Ovary (tissue), 9 donors: ENCODE measurements around the gene FGF4. TPM values are rescaled to one million over a fixed set of nuclear protein-coding genes. Genes with fewer than 3 reads are reported as not detected.

Experiments
- DNase-seq, 5 donors: peaks; one replicate each; pipeline ENCODE4 v3.0.0-alpha.2; 2019 to 2020
- H3K27ac ChIP-seq, 2 donors: fragments of 200-600 bp; one replicate each; pipeline versions ENCODE4 v1.5.1 to v1.8.0; 2019 to 2022
- H3K27me3 ChIP-seq: fragments of 200-600 bp; one replicate; pipeline ENCODE4 v1.8.0; 2022
- H3K36me3 ChIP-seq: fragments of 200-600 bp; sonication (generic); one replicate; pipeline ENCODE4 v1.5.1; 2019
- H3K4me1 ChIP-seq: one replicate; pipeline ENCODE4 v1.8.1; 2013; ENCODE audit warnings: mild to moderate bottlenecking, moderate library complexity; ENCODE audit not compliant: insufficient read depth
- H3K4me3 ChIP-seq: fragments of 200-600 bp; sonication (generic); one replicate; pipeline ENCODE4 v1.5.1; 2017
- H3K9me3 ChIP-seq, 2 donors: fragments of 200-600 bp in 1 of 2; sonication (generic) in 1 of 2; one replicate each; pipeline versions ENCODE4 v1.5.1 to v1.8.1; 2013 to 2019; ENCODE audit warnings: mild to moderate bottlenecking in 1 of 2, moderate library complexity in 1 of 2
- EP300 ChIP-seq: sonication (generic); formaldehyde crosslinking; IDR thresholded peaks from one replicate; pipeline ENCODE4 v1.6.1; 2017; ENCODE audit warnings: antibody characterized with exemption
- POLR2A ChIP-seq: fragments of 450-650 bp; IDR thresholded peaks from one replicate; pipeline ENCODE4 v1.6.1; 2017; ENCODE audit warnings: antibody characterized with exemption, mild to moderate bottlenecking, moderate library complexity
- WGBS, 3 donors: extraction: QIAGEN DNeasy Blood & Tissue Kit in 1 of 3; methylation state at CpG; one replicate each; pipeline versions ENCODE4 v1.1.5 to v1.1.7; 2013 to 2017; 5-methylcytosine and 5-hydroxymethylcytosine counted together
- intact Hi-C, 4 donors: fragments of 100-400 bp; cut with DNase I; formaldehyde crosslinking; loops; one replicate each; pipeline versions ENCODE4 v1.11.0 to v1.15.1; 2022 to 2023
- polyA plus RNA-seq, 2 donors: library from polyadenylated mRNA; stranded (reverse); fragments of 200-250 nt in 1 of 2; fragments of 350-450 nt in 1 of 2; fragmentation: Illumina TruSeq in 1 of 2; extraction: RNeasy Lipid Tissue Mini Kit (QIAGEN cat#74804) in 1 of 2; gene quantifications; one replicate each; pipeline ENCODE4 v1.2.3, GENCODE V29; 2013 to 2014
- total RNA-seq, 7 donors: library from RNA; depleted of rRNA in 2 of 7; stranded (reverse); fragments of >200 nt in 2 of 7; fragmentation: NEBNext Ultra II Directional in 3 of 7; extraction: Animal tissue kit (Norgen Biotek cat#: 25700) in 3 of 7; gene quantifications; one replicate each; pipeline versions ENCODE4 v1.1.0 to v1.2.4, GENCODE V29; 2016 to 2023
- TF ChIP-seq, protein P1 (sequence below), 3 donors: fragments of 450-650 bp in 2 of 3; fragments of 200-600 bp in 1 of 3; IDR thresholded peaks; one replicate each; pipeline versions ENCODE4 v1.5.1 to v1.8.0; 2016 to 2022; ENCODE audit warnings: antibody characterized with exemption in 3 of 3, mild to moderate bottlenecking in 1 of 3
- donor health status: DM: no; HTN: no; CAD: no; lungs with moderate emphysema.
- donor health status: DM: no; HTN: no; CAD: no.
- donor health status: Bipolar disorder and iron deficiency.
- donor health status: DM: yes; HTN: yes; CAD: no.
- donor health status: DM: no; HTN: no; CAD: no.
- donor health status: DM: yes; HTN: yes; CAD: no.

Gene FGF4
- total and polyA plus RNA-seq, 9 donors, result not detected

DNA sequence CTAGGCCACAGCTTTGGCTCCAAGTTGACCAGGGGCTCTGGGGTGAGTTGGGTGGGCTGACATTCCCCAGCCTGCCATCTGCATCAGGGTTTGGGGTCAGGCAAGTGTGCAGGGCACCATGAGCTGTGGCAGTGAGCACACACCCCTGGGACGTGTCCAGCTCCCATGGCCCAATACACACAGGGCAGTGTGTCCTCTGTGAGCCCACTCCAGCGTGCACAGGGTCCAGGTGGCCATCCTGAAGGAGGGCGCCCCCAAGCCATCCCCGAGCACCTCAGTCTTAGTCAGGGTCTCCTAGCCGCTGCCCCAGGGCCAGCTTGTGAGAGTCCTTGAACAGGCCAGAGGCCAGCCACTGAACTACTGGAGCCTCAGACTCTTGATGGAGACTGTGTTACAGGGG is 45.3 kb upstream of the FGF4 start:
- H3K27ac ChIP-seq, result no peak overlapping the region
- H3K9me3 ChIP-seq, result no peaks in the 10 kb centered on the region
- H3K4me1 ChIP-seq, result no peaks in the 10 kb centered on the region
- H3K27me3 ChIP-seq, result no peaks in the 10 kb centered on the region
- TF ChIP-seq, protein P1, sequence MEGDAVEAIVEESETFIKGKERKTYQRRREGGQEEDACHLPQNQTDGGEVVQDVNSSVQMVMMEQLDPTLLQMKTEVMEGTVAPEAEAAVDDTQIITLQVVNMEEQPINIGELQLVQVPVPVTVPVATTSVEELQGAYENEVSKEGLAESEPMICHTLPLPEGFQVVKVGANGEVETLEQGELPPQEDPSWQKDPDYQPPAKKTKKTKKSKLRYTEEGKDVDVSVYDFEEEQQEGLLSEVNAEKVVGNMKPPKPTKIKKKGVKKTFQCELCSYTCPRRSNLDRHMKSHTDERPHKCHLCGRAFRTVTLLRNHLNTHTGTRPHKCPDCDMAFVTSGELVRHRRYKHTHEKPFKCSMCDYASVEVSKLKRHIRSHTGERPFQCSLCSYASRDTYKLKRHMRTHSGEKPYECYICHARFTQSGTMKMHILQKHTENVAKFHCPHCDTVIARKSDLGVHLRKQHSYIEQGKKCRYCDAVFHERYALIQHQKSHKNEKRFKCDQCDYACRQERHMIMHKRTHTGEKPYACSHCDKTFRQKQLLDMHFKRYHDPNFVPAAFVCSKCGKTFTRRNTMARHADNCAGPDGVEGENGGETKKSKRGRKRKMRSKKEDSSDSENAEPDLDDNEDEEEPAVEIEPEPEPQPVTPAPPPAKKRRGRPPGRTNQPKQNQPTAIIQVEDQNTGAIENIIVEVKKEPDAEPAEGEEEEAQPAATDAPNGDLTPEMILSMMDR (IDR thresholded peaks at IDR 0.05), result no peak
- TF ChIP-seq EP300, result no peak
- no peak for TF ChIP-seq POLR2A
- H3K36me3 ChIP-seq, result no peaks in the 10 kb centered on the region
- intact Hi-C loops, result no loop called here
- no peak overlapping the region for H3K4me3 ChIP-seq
- WGBS, 3 donors, result 57 to 75% (median 65%) methylated on average over 4 to 5 of the region's 5 CpGs
- DNase-seq, result no peak

- TF ChIP-seq EP300 (no peak), POLR2A (no peak)
- TF ChIP-seq, protein P1 (IDR thresholded peaks at IDR 0.05), result no peak
- intact Hi-C loops, result no loop called here
- Histone ChIP-seq H3K9me3 (no peaks in the 10 kb centered on the region), H3K27me3 (no peaks in the 10 kb centered on the region), H3K27ac (no peak overlapping the region), H3K36me3 (no peaks in the 10 kb centered on the region), H3K4me3 (no peak overlapping the region), H3K4me1 (no peaks in the 10 kb centered on the region)
- WGBS, 3 donors, result 2 to 3% (median 2%) methylated on average over 34 to 40 of the region's 40 CpGs
- no peak for DNase-seq
These were observed 44.5 kb upstream of the FGF4 start for GRCh38 chr11:69819541-69820070.

GRCh38 chr11:69818603-69819441 is 43.7 kb upstream of the FGF4 start, which contains the start of gene FGF3:
Gene FGF3 (minus strand): TSS chr11:69819416. CDS start chr11:69818933, 483 bp downstream.
- Histone ChIP-seq H3K36me3 (no peaks in the 10 kb centered on the region), H3K27me3 (no peaks in the 10 kb centered on the region), H3K9me3 (no peaks in the 10 kb centered on the region), H3K4me3 (no peak within 1 kb of the TSS), H3K4me1 (no peaks in the 10 kb centered on the region), H3K27ac (no peak within 1 kb of the TSS)
- no peak for TF ChIP-seq EP300
- TF ChIP-seq POLR2A, result no peak
- TF ChIP-seq, protein P1 (IDR thresholded peaks at IDR 0.05), result no peak
- intact Hi-C loops, result no loop called here
- DNase-seq, result no peak
- 1% methylated on average over 71 to 105 of the region's 105 CpGs for WGBS, 3 donors

GRCh38 chr11:69818231-69818602 is 43.1 kb upstream of the FGF4 start:
- no peaks in the 10 kb centered on the region for H3K27me3 ChIP-seq
- WGBS, 3 donors, result 0 to 1% (median 0%) methylated on average over 25 to 31 of the region's 31 CpGs
- TF ChIP-seq, protein P1 (IDR thresholded peaks at IDR 0.05), result no peak
- TF ChIP-seq EP300, result no peak
- TF ChIP-seq POLR2A, result no peak
- no peaks in the 10 kb centered on the region for H3K36me3 ChIP-seq
- H3K4me1 ChIP-seq, result no peaks in the 10 kb centered on the region
- H3K9me3 ChIP-seq, result no peaks in the 10 kb centered on the region
- no peak overlapping the region for H3K4me3 ChIP-seq
- no peak overlapping the region for H3K27ac ChIP-seq
- DNase-seq, result no peak
- intact Hi-C loops, result no loop called here
